HK-2 (cell line): Measurements from ENCODE around the gene HSF5.
"Not testable (repeated sequence)": the region's sequence is repeated elsewhere in the genome, so short reads cannot be mapped to it uniquely, and the experiment has no call there.

Experiments
- DNase-seq: peaks from one replicate; pipeline ENCODE4 v3.0.0-alpha.2; 2018; ENCODE audit not compliant: unreplicated experiment

The HSF5 gene

DNA sequence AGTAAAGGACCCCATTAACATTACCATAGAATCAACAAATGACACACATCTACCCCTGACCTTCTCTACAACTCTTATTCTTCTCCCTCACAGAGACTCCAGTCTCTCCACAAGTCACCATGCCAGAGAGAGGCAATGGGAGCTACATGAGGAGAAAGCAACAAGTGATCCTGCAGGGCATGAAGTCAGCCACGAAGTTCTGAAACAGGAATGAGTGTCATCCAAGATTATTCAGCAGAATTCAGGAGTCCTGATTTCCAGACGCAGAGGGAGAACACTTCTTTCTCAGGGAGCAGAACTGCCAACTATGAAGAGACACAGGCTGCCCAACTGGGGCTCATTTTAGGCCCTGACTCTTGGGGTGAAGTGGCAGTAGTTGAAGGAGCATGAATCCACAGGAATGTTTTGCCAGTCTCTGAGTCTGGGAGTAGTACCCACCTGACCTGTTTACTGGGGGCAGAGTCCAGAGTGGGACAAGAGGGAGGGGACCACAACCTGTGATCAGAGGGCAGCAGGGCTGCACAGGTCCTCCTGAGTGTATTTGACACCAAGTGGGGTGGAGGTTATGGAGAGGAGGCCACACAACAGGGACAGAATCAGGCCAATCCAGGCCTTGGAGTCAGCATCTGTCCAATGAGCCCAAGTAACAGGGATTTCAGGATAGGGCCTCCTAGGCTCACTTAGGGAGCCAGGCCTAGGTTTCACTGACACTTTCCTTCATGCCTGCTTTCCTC lies 28.6 kb upstream of the HSF5 start:
- DNase-seq, result no peak

GRCh38 chr17:58515286-58515685 lies 27.1 kb upstream of the HSF5 start:
- DNase-seq, result no peak

- DNase-seq, result no peak
Measured at GRCh38 chr17:58514770-58515157, 26.6 kb upstream of the HSF5 start.

DNA sequence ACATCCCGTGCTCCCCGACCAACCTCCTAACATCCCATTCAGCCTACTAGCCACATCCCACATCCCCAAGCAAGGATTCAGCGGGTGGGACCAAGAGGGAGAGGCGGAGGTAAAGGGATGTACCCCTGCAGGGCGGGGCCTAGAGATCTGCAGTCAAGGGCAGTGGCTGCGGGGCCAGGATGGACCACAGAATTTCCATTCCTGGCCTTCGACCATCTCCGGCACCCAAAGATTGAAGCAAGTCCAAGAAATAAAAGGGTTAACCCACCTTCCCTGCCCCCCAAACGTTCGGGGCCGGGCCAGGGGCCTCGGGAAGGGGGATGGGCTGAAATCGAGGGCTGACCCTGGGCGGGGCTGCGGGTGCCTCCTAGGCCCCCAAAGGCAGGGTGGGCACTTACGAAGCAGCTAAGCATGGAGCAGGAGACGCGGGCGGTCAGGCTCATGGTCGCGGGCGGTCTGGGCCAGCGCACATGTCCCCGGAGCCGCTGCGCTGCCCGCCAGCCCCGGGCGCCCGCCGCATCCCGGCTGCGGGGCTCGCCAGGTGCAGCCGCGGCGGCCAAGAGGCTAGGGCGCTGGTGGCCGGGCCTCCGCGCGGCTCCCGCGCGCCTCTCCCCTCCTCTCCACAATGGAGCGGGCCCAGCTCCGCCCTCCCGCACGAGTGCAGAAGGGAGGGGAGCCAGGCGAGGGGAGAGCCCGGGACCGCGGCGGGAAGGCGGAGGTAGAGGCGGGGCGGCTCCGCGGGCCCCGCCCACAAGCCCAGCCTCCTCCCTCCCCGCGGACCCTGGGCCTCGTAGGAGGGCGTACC lies 26.0 kb upstream of the HSF5 start, which contains the start of gene MTMR4:
Gene MTMR4 (minus strand): TSS at position 674 of the 805 bp plus-strand sequence. CDS start 231 bp downstream, at position 443.
- peak; percentile 69 for DNase-seq

DNA sequence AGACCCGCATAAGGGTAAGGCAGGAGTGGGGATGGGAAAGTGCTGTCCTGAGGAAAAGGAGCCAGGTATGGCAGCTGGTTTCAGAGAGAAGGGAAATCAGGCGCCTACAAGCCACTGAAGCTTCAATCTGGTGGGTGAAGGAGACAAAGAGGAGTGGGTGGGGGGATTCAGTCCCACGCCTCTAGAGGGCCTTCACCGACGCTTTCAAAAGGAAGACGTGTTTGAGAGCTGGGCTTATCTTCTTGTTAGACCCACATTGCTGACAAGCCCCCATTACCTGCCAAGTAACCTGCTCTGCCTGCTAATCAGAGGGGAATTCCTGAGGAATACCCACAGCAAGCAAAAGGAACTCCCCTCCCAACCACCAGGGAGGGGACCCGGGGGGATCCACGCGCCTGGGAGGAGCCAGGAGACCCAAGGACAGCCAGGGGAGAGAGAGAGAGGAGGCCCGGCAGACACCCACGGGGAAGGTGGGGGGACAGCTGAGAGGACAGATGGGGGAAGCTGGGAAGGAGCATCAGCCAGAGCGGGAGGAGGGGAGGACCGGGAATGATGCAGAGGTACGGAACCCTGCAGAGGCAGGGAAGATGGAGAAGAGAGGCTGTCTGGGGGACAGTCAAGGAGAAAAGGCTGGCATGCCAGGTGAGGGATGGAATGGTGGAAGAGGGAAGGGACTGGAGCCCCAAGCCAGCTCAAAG lies 25.2 kb upstream of the HSF5 start:
- DNase-seq, result no peak

- no peak for DNase-seq
Measured at GRCh38 chr17:58510075-58510474, 21.9 kb upstream of the HSF5 start.

GRCh38 chr17:58508341-58509067 lies 20.3 kb upstream of the HSF5 start:
- no peak for DNase-seq

- DNase-seq, result no peak
Measured at GRCh38 chr17:58507123-58507634, 19.0 kb upstream of the HSF5 start.

GRCh38 chr17:58506354-58507080 lies 18.3 kb upstream of the HSF5 start:
- DNase-seq, result no peak

GRCh38 chr17:58504826-58505351 lies 16.7 kb upstream of the HSF5 start:
- DNase-seq, result no peak

DNA sequence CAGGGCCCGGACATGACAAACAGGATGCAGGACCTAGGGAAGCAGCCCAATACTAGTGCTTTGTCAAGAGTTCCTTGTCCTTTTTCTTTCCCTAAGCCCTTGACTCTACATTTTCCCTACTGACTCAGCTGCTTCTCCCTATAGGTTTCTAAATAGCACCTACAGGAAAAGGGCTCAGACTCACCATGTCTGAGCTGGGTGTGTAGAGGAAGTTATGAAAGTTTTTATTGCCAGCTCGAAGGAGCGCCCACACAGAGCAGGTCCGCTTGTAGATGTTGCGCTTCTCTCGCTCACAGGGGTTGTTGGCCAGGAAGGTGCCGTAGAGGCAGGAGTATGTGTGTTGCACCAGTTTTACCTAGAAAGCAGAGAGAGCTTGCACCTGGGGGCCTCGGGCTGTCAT lies 15.7 kb upstream of the HSF5 start:
- DNase-seq, result no peak

DNA sequence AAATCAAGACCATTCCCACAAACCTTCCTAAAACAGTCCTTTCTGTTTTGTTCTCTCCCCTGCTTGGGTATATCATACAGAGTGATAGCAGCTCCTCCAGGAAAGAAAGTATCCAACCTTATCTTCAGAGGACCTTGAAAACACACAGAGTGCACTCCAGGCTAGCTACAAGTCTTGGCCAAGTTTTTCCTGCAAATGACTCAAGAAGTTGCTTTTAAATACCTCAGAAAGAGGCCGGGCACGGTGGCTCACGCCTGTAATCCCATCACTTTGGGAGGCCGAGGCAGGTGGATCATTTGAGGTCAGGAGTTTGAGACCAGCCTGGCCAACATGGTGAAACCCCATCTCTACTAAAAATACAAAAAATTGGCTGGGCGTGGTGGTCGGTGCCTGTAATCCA lies 14.9 kb upstream of the HSF5 start:
- DNase-seq, result not testable (repeated sequence)

- DNase-seq, result no peak
Measured at GRCh38 chr17:58501451-58501850, 13.2 kb upstream of the HSF5 start.

- DNase-seq, result no peak
Measured at GRCh38 chr17:58498177-58498828, 10.1 kb upstream of the HSF5 start.

DNA sequence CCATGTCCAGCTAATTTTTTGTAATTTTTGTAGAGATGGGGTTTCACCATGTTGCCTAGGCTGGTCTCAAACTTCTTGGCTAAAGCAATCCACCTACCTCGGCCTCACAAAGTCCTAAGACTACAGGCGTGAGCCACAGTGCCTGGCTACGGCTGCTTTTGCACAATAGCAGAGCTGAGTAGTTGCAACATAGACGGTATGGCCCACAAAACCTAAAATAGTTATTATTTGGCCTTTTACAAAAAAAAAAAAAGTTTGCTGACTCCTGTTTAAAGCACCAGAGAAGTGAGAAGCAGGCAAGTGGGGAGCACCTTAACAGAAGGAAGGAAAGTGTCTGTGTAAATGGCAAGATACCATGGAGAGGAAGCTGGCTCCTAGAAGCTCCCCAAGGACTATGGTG lies 5.3 kb upstream of the HSF5 start:
- no peak for DNase-seq

GRCh38 chr17:58492238-58493121 lies 4.3 kb upstream of the HSF5 start:
- DNase-seq, result no peak

DNA sequence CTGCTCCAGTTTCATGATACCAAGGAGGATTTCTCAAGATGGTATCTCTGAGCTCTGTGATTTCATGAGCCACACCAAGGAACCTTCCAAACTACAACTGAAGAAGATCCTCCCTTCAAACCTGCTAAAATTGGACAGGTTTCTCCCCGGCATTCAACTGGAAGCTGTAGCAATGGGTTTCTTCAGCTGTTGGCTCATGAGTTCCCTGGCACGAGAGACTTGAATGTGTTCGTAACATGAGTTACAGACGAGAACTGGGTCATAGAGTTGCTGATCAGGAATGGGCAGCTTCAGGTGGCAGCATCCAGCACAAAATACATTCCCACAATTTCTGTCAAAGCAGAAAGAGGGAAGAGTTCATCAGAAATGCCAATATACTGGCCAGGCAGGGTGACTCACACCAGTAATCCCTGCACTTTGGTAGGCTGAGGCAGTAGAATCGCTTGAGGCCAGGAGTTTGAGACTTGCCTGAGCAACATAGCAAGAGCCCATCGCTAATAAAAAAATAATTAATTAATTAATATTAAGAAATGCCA lies 3.4 kb upstream of the HSF5 start:
- no peak for DNase-seq

DNA sequence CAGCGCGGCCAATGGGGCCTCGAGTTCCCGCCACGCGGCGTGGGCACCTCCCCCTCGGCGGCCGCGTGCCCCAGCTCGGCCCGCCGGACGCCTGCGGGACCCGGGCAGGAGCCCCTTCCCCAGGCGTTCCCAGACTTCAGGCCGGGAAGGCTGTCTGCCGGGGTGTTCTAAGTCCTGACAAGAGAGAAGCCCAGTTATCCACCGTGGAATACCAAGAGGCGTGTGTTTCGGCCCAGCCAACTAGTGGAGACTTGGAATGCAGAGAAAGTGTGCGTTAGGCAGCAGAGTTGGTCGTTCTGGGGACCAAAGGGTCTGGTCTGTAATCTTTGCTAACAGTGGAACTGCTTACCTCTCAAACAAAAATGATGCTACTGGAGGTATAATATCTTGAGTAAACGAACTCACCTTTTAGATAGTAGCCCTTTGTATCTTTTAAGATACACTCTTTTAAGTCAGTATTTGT lies 251 bp upstream of the HSF5 start:
- no peak for DNase-seq

DNA sequence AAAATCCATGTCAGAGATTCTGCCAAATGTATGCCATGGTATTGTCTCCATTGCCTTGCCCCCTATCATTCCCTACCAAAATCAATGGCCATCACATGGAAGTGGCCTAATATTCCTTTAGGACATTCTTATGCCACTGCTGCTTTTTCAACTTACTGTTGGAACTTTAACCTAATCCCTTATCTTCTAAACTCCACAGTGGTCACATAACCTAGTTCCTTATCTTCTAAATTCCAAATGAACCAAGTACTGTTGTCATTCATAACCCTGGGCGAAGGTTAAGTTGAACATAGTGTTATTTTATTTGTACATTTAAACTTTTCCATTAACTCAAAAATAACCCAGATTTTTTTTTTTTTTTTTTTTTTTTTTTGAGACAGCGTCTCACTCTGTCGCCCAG lies 3.6 kb downstream of the HSF5 start:
- no peak for DNase-seq
